Prostate gland (tissue), 2 donors: ENCODE results near the gene KRTAP9-7. TPM values are rescaled to one million over a fixed set of nuclear protein-coding genes. Genes with fewer than 3 reads are reported as not detected.
"Not testable (repeated sequence)": the region's sequence is repeated elsewhere in the genome, so short reads cannot be mapped to it uniquely, and the experiment has no call there.

Experiments used
- DNase-seq: peaks from one replicate; pipeline ENCODE4 v3.0.0-alpha.2; 2019; ENCODE audit warnings: low spot score
- H3K27ac ChIP-seq, 2 donors: fragments of 200-600 bp; sonication (generic); 2 replicates each; pipeline ENCODE4 v1.5.1; 2017 to 2019
- H3K27me3 ChIP-seq: fragments of 200-600 bp; sonication (generic); replicated peaks from 2 replicates; pipeline ENCODE4 v1.5.1; 2019; ENCODE audit not compliant: insufficient read depth
- H3K36me3 ChIP-seq, 2 donors: fragments of 200-600 bp; sonication (generic); 1 replicate in 1 of 2; 2 replicates in 1 of 2; pipeline versions ENCODE4 v1.5.1 to v1.8.1; 2017 to 2019
- H3K4me1 ChIP-seq: fragments of 200-600 bp; sonication (generic); replicated peaks from 2 replicates; pipeline ENCODE4 v1.5.1; 2019
- H3K4me3 ChIP-seq, 2 donors: fragments of 200-600 bp; sonication (generic); 2 replicates each; pipeline ENCODE4 v1.5.1; 2017 to 2019
- H3K9me3 ChIP-seq: fragments of 200-600 bp; sonication (generic); 2 replicates; pipeline ENCODE4 v1.5.1; 2017
- CTCF ChIP-seq, 4 experiments: fragments of 200-600 bp in 2 of 4; fragments of 450-650 bp in 2 of 4; sonication (generic) in 2 of 4; IDR thresholded peaks; 1 replicate in 3 of 4; 2 replicates in 1 of 4; pipeline ENCODE4 v1.5.1; 2016 to 2019; ENCODE audit warnings: antibody characterized with exemption in 4 of 4, mild to moderate bottlenecking in 2 of 4, moderate library complexity in 2 of 4
- POLR2A ChIP-seq: fragments of 450-650 bp; IDR thresholded peaks from one replicate; pipeline ENCODE4 v1.6.1; 2016; ENCODE audit warnings: antibody characterized with exemption, mild to moderate bottlenecking
- POLR2AphosphoS5 ChIP-seq: sonication (generic); formaldehyde crosslinking; IDR thresholded peaks from one replicate; pipeline ENCODE4 v1.6.1; 2017; ENCODE audit warnings: antibody characterized with exemption
- WGBS: methylation state at CpG from one replicate; pipeline ENCODE4 v1.1.5; 2018; 5-methylcytosine and 5-hydroxymethylcytosine counted together
- intact Hi-C: fragments of 100-400 bp; cut with DNase I; formaldehyde crosslinking; loops from one replicate; pipeline ENCODE4 v1.14.2; 2022
- total RNA-seq, 2 donors: library from RNA; depleted of rRNA; stranded (reverse); fragments of >200 nt; gene quantifications; one replicate each; pipeline ENCODE4 v1.1.0, GENCODE V29; 2016

KRTAP9-7 gene
- total RNA-seq, 2 donors from 2014 or later = not detected

GRCh38 chr17:41246995-41247787 lies 28.3 kb upstream of the KRTAP9-7 start:
- H3K9me3 ChIP-seq, H3K27ac ChIP-seq, intact Hi-C loops, DNase-seq, H3K4me3 ChIP-seq, H3K36me3 ChIP-seq, H3K4me1 ChIP-seq, H3K27me3 ChIP-seq: not testable (repeated sequence)
- 50% methylated on average over 2 of the region's 2 CpGs for WGBS

- 71% methylated on average over 2 of the region's 2 CpGs for WGBS
- H3K4me1 ChIP-seq, intact Hi-C loops: not testable (repeated sequence)
These were observed 25.8 kb upstream of the KRTAP9-7 start, which contains the start of gene KRTAP9-4 for GRCh38 chr17:41249637-41250240. KRTAP9-4 (plus strand) TSS chr17:41249687; CDS start chr17:41249721, 34 bp downstream.

GRCh38 chr17:41251261-41251660 lies 24.2 kb upstream of the KRTAP9-7 start:
- intact Hi-C loops = no loop called here
- Histone ChIP-seq H3K27ac (no peak overlapping the region), H3K4me3 (no peak overlapping the region), H3K36me3 (no peaks in the 10 kb centered on the region), H3K9me3 (no peaks in the 10 kb centered on the region), H3K27me3 (no peaks in the 10 kb centered on the region), H3K4me1 (no peaks in the 10 kb centered on the region)
- TF ChIP-seq POLR2A (no peak), CTCF (IDR thresholded peaks at IDR 0.05) (no peak)
- 100% methylated on average over 1 of the region's 1 CpG for WGBS
- no peak for DNase-seq

More at GRCh38 chr17:41249637-41250240, 25.8 kb upstream of the KRTAP9-7 start, which contains the start of gene KRTAP9-4:
- H3K9me3 ChIP-seq, DNase-seq, H3K27me3 ChIP-seq, H3K27ac ChIP-seq, H3K36me3 ChIP-seq, H3K4me3 ChIP-seq: not testable (repeated sequence)

- Histone ChIP-seq H3K4me3 (no peak overlapping the region), H3K4me1 (no peaks in the 10 kb centered on the region), H3K9me3 (no peaks in the 10 kb centered on the region), H3K36me3 (no peaks in the 10 kb centered on the region), H3K27ac (no peak overlapping the region), H3K27me3 (no peaks in the 10 kb centered on the region)
- intact Hi-C loops = no loop called here
- TF ChIP-seq CTCF (IDR thresholded peaks at IDR 0.05) (no peak), POLR2AphosphoS5 (no peak), POLR2A (no peak)
- DNase-seq = no peak
- WGBS = 0% methylated on average over 1 of the region's 1 CpG
These were observed 20.6 kb upstream of the KRTAP9-7 start for GRCh38 chr17:41254861-41255260.

GRCh38 chr17:41255381-41256290 lies 19.9 kb upstream of the KRTAP9-7 start, which contains the start of gene KRTAP9-9:
KRTAP9-9 (plus strand) TSS chr17:41255384.
- 88% methylated on average over 4 of the region's 5 CpGs for WGBS
- H3K36me3 ChIP-seq, H3K27ac ChIP-seq, H3K9me3 ChIP-seq, intact Hi-C loops, H3K4me1 ChIP-seq, H3K27me3 ChIP-seq, DNase-seq, H3K4me3 ChIP-seq: not testable (repeated sequence)

- Histone ChIP-seq H3K27ac (no peak overlapping the region), H3K27me3 (no peaks in the 10 kb centered on the region), H3K36me3 (no peaks in the 10 kb centered on the region), H3K9me3 (no peaks in the 10 kb centered on the region), H3K4me1 (no peaks in the 10 kb centered on the region), H3K4me3 (no peak overlapping the region)
- TF ChIP-seq CTCF (IDR thresholded peaks at IDR 0.05) = no peak
- no peak for TF ChIP-seq POLR2A
- TF ChIP-seq POLR2AphosphoS5 = no peak
- intact Hi-C loops = no loop called here
- 88% methylated on average over 1 of the region's 1 CpG for WGBS
- no peak for DNase-seq
These were observed 19.2 kb upstream of the KRTAP9-7 start for GRCh38 chr17:41256291-41256685.
